HG03108 (cell line): ENCODE data around the gene C17orf75.

Experiments used
- ATAC-seq: cut with Tn5 transposase; IDR thresholded peaks from one replicate; pipeline ENCODE4 v1.9.1; 2021; ENCODE audit warnings: moderate library complexity; ENCODE audit not compliant: unreplicated experiment

C17orf75 gene

GRCh38 chr17:32278815-32279214 is 63.2 kb downstream of the C17orf75 start:
- ATAC-seq: no peak
